Measurements from ENCODE around the gene PRF1.
"Not testable (repeated sequence)": the region's sequence is repeated elsewhere in the genome, so short reads cannot be mapped to it uniquely, and the experiment has no call there.

Gene PRF1

DNA sequence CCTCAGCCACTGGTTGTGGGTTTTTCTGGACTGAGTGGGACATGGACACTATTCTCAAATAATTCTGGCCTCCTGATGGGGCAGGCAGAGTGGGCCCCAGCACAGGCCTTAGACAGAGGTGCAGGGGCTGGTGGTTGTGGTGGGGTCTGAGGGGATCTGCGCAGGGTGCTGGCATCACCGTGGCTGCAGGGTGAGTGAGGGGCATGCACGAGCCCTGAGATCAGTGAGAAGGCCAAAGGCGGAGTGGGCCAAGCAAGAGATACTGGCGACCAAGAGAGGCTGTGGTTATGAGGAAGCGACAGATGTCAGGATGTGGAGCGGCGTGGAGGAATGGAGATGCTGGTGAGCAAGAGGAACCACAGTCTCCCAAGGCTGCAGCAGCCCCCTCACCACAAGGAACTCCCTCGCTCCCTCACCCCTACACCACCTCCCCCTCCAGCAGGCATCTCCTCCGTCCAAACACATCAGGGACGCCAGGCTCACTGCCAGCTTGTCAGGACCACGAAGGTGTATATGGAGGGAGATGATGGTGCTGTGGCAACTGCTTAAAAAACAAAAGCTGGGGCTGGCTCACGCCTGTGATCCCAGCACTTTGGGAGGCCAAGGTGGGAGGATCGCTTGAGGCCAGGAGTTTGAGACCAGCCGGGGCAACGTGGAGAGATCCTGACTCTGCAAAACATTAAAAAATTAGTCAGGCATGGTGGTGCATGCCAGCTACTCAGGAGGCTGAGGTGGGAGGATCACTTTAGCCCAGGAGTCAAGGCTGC lies 9.6 kb downstream of the PRF1 start:
- DNase-seq, result no peak

DNA sequence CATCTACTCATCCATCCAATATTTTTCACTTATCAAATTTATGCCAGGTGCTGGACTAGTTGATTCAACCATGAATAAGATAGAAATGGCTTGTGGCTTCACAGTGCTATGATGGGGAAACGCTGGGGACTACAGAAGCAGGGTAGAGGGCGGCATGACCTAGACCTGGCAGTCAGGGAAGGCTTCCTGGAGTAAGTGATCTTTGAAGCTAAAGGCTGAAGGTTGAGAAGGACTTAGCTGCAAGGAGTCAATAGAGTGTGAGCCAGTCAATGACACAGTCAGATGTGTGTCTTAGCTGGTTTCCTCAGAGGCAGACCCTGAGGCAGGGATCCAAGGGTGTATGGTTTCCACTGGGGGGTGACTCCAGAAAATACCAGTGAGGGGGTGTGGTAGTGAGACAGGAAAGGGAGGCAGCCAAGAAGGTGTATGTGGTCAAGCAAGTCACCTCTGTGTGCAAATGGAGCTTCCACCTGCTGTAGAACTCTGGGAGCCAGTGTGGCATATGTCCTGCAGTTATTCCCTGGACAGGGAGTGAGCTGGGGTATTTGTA lies 10.3 kb downstream of the PRF1 start:
- DNase-seq, result no peak

DNA sequence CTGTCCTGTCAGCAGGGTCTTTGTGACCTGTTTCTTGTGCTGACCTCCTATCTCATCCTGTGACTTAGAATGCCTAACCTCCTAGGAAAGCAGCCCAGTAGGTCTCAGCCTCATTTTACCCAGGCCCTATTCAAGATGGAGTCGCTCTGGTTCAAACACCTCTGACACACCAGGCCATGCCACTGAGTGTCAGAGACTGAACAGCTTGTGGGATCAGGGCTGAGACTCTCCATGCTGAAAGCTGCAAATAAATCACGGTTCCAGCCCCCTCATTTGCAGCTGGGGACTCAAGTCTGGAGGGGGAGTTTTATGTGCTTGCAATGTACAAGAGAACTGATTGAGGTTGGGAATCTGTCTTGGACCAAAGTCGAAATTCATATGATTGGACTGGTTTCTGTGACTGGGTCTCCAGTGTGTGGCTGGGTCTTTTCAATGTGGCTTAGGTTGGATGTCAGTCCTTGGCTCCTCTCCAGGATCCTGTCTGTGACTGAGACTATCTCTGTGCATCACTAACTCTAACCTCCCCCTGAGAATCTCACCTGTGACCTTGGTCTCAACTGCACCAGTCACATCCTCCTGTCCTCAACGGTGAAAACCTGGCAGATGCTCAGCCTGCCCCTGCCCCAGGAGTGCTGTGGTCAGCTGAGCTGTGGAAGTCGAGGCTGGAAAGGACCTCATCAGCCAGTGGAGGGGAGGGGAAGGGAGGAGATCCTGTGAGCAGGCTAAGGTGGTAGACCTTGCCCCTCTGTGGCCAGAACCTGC lies 11.7 kb downstream of the PRF1 start:
- no peak for DNase-seq

DNA sequence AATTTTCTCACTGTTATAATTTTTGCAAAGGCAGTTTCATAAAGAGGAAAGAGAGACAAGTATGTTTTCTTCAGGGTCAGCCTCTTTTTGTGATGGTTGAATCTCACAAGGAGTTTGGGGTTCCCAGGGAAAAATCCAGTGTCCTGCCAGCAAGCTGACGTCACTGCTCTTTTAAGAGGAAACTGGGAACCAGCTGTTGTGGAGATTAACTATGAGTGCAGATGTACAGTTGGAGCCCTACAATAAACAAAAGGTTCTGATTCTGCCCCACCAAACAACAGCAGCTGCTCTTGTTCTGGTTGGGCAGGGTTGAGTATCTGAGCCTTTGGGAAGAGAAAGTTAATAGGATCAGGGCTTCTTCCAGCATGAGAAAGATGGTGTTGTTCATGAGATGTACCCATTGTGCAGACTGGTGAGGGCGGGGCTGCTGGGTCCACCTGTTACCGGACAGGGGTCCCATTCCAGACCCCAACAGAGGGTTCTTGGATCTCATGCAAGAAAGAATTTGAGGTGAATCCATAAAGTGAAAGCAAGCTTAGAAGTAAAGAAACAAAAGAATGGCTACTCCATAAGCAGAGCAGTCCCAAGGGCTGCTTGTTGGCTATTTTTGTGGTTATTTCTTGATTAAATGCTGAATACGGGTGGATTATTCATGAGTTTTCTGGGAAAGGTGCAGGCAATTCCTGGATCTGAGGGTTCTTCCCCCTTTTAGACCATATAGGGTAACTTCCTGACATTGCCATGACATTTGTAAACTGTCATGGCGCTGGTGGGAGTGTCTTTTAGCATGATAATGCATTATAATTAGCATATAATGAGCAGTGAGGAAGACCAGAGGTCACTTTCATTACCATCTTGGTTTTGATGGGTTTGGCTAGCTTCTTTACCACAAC lies 12.5 kb downstream of the PRF1 start:
- peak; percentile 17 for DNase-seq

DNA sequence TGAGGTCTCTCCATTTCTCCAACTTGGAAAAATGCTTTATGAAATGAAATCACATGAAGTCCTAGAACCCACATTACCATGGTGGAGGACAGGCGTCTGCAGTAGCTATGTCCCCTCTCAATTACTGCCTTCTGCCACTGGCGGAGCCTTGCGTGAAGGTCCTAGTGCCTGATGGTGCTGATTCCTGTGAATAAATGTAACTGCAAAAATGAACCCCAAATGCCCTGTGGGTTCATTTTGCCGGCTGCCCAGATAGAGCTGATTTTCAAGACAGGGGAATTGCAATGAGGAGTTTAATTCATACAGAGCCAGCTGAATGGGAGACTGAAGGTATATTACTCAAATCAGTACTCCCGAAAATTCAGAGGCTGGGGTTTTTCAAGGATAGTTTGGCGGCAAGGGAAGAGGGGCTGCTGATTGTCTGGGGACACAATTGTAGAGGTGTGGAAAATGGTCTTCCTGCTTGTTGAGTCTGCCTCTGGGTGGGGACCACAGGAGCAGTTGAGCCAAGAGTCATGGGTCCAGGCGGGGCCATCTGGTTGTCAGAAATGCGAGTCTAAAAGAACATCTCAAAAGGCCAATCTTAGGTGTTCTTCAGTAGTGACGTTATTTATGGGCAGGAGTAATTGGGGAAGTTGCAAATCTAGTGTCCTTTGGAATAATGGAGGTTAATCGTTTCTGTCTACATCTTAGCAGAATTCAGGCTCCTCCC lies 13.5 kb downstream of the PRF1 start:
- DNase-seq, result no peak

DNA sequence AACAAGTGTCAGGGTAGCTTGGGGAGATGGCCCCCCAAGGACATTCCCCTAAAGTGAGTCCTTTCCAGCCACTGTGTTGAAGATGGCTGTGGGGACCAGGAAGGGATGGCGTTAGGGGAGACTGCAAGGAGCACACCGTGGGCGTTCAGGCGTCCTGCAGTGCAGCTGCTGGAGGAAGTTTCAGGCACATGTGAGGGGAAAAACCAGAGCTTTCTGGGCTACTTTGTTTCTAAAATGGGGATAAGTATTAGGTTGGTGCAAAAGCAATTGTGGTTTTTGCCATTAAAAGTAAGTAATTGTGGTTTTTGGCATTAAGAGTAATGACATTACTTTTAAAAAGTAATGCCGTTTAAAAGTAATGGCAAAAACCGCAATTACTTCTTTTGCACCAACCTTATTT lies 14.3 kb downstream of the PRF1 start:
- DNase-seq, result no peak

DNA sequence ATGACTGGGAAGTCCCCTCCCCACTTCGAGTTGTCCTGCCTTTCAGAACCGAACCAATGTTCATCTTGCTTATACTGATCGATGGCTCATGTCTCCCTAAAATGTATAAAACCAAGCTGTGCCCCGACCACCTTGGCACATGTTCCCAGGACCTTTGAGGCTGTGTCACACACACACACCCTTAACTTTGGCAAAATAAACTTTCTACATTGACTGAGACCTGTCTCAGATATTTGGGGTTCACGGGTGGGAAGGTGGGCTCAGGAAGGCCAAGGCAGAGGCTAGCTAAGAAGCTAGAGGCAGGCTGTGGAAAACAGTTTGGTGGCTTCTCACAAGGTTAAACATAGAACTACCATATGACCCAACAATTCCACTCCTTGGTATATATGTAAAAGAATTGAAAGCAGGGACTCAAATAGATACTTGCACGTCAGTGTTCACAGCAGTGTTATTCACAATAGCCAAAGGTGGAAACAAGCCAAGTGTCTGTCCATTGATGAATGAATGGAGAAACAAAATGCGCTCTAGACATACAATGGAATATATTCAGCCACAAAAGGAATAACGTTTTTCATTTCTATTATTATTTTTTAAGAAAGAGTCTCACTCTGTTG lies 15.4 kb downstream of the PRF1 start:
- no peak for DNase-seq

DNA sequence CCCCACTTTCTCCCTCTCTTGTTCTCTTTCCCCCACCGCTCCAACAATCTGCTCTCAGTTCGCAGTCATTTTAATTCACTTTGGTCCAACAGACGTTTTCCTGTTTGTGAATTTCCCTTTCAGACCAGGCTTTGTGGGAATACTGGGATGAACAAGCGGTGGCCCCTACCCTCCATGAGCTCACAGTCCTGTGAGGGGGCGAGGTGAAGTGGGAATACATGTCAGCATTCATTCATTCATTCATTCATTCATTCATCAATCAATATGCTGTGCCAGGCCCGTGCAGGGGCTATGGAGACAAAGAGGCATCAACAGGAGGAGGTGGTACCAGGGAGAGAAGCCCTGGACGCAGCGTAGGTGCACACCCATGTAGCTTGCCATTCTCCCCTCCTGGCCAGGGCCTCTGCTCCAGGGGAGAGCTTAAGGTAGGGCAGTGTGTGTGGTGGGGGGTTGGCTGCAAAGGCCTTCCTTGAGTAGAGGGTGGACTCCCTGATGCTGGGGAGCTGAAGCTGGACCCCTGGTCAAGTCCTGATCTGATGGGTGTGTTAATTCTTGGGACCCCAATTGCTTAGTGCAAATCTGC lies 16.1 kb downstream of the PRF1 start:
- DNase-seq, result no peak

DNA sequence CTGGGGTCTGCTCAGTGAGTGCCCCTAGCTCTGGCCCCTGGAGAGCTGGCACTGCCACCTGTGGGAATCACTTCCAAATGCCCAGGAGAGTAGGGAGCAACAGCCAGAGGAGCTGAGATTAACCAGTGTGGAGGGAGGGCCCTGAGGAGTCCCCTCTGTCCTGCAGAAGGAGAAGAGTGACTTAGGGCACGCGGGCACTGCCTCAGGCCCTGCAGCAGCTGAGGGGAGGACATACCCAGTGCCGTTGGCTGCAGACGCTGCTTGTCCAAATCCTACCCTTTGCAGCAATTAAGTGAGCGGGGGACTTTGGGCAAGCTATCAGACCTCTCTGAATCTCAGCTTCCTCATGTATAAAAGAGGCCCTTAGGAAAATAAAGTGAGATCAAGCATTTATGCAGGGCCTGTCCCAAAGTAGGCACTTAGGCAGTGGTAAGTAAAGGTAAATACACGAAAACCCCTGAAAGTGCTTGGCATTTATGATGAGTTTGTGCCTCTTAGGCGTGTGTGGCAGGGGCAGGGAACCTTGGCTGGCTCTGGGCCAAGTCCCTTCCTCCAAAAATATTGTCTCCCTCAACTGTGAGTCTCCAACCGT lies 16.9 kb downstream of the PRF1 start:
- no peak for DNase-seq

DNA sequence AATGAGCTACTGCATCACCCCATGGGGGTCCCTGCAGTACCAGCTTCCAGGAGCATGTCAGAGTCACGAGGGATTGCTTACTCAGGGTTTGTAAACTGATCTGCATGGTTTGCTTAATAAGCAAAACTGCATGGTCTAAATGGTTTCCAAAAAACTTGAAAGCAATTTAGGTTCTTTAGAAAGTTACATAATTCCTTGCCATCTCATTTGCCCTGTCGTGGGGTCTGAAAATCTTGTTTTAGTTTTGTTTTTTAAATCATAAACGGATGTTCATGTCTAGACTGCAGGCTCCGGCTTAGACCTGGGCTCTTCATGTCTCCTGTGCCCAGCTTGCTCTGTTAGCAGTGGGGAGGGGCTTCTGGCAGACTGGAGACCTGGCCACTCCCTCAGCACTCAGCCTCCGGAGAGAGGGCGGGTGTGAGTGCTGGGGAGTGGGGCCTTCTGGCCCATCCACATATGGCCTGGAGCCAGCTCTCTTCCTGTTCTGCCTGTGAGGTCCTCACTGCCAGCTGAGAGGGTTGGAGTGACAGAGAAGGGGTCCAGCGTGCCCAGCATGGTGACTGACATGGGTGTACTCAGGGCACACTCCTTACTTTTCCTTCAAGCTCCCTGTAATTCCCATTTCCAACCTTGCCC lies 17.5 kb downstream of the PRF1 start:
- DNase-seq, result no peak

DNA sequence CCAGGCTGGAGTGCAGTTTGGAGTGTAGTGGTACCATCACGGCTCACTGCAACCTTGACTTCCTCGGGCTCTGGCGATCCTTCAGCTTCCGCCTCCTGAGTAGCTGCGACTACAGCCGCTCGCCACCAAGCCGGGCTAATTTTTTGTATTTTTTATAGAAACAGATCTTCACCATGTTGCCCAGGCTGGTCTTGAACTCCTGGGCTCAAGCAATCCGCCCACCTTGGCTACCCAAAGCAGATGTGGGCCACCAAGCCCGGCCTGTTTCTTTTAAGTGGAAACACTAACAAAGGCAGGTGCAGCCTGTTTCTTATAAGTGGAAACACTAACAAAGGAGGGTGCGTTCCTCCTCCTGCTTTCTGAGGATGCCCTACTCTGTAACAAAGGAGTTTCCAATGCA lies 18.2 kb downstream of the PRF1 start:
- no peak for DNase-seq

DNA sequence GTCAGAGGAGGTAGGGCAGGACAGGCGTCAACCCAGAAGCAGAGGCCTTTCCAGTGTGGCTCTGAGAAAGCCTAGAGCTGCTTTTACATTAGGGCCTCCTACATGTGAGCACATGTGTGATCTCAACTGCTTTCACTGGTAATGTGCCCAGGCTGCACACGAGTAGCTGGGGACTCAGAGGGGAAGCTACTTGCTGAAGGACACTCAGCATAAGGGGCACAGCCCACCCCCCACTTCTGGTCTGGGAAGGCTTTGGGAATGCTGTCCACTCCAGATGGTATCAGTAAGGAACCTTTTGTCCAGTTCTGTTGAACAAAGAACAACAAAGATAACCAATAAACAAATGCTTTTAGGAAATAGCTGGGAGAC lies 18.9 kb downstream of the PRF1 start:
- no peak for DNase-seq

DNA sequence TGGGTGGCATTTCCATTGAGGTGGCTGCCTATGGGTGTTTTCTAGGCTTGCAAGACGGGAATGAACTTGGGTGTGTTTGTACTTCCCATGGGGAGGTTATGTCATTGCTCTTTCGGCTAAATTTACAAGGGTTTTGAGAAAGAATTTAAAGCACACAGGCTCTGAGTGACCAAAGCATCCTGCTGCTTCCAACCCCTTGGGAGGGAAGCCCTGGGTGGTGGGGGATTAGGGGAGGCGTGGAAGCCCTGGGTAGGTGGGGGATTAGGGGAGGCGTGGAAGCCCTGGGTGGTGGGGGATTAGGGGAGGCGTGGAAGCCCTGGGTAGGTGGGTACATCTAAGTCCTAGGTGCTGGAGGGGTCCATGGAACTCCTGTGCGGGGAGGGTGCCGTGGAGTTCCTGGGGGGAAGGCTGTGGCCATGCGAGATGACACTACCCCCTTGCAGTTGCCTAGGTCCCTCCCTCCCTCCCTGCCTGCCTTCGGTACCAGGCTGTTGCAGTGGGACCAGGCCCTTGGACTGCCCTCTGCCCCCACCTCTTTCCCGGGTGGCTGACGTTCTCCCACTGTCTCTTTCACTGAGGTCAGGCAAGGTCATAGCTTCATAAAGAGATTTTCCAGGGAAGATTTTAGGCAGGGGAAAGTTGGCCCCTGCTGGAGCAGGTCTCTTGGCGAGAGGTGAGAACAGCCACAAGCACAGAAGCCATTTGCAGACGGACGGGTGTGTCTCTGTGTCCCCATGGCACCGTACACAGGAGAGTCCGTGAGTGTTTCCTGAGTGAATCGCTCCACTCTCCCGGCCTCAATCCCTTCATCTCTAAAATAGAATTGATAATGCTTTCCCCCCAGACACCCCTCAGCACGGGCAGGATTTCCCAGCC lies 19.5 kb downstream of the PRF1 start:
- DNase-seq, result no peak

DNA sequence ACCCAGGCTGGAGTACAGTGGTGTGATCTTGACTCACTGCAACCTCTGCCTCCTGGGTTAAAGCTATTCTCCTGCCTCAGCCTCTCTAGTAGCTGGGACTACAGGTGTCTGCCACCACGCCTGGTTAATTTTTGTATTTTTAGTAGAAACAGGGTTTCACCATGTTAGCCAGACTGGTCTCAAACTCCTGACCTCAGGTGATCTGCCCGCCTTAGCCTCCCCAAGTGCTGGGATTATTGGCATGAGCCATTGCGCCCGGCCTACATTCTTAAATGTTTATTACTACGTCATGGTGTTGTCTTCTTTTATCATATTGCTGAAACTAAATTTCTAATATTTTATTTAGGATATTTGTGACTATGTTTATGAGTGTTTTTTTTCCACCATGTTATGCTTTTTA lies 21.4 kb downstream of the PRF1 start:
- not testable (repeated sequence) for DNase-seq

DNA sequence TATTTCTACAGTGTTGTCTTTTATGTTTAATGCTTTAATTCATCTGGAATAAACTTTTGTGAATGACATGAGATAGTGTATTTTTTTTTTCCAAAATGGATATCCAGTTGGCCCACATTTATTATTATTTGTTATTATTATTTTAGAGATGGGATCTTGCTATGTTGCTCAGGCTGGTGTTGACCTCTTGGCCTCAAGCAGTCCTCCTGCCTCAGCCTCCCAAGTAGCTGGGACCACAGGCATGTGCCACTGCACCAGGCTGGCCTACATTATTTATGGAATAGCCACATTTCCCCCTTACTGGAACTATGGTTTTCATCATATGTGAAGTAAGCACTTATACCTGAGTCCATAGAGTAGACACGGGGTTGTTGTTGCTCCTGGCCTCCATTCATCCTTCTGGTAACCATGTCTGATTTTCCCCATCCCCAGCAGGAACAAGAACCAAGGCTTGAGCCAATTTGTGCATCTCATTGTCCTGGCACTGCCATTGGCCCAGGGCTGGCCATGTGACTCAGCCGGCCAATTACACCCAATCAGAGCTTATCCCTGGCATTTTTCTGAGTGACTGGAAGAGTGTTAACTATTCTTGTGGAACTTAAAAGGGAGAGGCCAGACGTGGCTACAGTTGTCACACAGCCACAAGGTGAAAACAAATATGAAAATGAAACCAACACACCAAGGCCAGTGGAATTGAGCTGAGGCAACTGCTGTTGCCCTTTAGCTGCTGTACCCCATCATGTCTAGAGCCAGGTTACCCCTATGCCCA lies 23.1 kb downstream of the PRF1 start:
- peak; percentile 14 for DNase-seq

DNA sequence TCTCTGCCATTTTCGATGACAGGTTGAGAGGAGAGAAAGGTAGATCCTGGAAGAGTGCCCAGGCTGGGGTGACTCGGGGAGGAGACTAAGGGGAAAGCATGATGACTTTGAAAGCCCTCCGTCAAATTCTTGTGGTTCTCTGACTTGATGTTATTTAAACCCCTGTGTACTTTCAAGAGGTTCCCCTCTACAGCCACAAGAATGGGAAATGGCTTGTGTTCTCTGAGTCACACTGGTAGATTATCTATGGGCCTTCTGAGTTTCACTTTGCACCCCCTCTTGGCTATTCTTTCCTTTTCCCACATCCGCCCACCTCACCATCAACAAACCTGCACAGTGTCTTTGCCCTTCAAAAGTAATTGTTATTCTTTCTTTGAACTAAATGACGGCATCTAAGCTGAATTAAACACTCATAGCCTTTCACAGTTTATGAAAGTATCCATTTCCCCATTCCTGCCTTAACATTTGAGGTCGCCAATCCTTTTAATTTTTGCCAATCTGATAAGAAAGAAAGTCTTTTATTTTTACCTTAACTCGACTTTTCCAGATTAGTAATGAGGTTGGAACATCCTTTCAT lies 24.1 kb downstream of the PRF1 start:
- peak; percentile 70 for DNase-seq

DNA sequence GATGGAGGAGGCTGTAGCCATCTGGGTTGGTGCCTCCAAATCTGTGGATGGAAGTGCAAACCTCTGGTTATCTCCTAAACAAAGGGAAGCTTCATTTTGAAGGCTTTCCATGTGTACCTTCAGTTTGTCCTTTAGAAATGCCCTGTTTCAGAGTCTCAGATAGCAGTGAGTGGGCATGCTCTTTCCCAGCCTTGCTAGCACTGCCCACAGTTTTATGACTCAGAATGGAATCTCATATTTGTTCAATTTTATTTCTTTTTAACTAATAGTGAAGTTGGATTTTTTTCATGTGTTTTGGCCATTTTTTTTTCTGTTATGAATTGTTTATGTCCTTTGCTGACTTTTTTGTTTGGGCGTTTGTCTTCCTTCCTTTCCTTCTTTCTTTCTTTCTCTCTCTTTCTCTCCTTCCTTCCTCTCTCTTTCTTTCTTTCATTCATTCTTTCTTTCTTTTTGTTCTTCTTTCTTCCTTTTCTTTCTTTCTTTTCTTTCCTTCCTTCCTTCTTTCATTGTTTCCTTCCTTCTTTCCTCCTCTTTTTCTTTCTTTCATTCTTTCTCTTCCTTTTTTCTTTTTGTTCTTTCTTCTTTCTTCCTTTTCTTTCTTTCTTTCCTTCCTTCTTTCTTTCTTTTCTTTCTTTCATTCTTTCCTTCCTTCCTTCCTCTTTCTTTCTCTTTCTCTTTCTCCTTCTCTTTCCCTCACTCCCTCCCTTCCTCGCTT lies 25.6 kb downstream of the PRF1 start:
- DNase-seq, result peak; percentile 40

All from EL (cell line).